Vagina (tissue), 2 donors: Measurements from ENCODE around the gene ARHGAP26. TPM values are rescaled to one million over a fixed set of nuclear protein-coding genes. Genes with fewer than 3 reads are reported as not detected.

Source experiments
- DNase-seq, 2 donors: peaks; one replicate each; pipeline ENCODE4 v3.0.0-alpha.2; 2017; ENCODE audit errors: extremely low spot score in 2 of 2
- H3K27ac ChIP-seq: fragments of 200-600 bp; sonication (generic); one replicate; pipeline ENCODE4 v1.5.1; 2019
- H3K27me3 ChIP-seq: fragments of 200-600 bp; sonication (generic); one replicate; pipeline ENCODE4 v1.5.1; 2019
- H3K36me3 ChIP-seq, 2 donors: fragments of 200-600 bp; sonication (generic); one replicate each; pipeline ENCODE4 v1.5.1; 2017 to 2019
- H3K4me1 ChIP-seq: fragments of 200-600 bp; sonication (generic); one replicate; pipeline ENCODE4 v1.5.1; 2019
- H3K4me3 ChIP-seq, 2 donors: fragments of 200-600 bp; sonication (generic); 1 replicate in 1 of 2; 2 replicates in 1 of 2; pipeline ENCODE4 v1.5.1; 2016 to 2019
- H3K9me3 ChIP-seq: fragments of 200-600 bp; sonication (generic); one replicate; pipeline ENCODE4 v1.5.1; 2019
- POLR2A ChIP-seq, 2 donors: fragments of 450-650 bp; IDR thresholded peaks; one replicate each; pipeline ENCODE4 v1.6.1; 2017; ENCODE audit warnings: antibody characterized with exemption in 2 of 2, mild to moderate bottlenecking in 2 of 2, moderate library complexity in 2 of 2
- POLR2AphosphoS5 ChIP-seq, 2 donors: sonication (generic); formaldehyde crosslinking; IDR thresholded peaks; one replicate each; pipeline ENCODE4 v1.9.0; 2017; ENCODE audit warnings: antibody characterized with exemption in 2 of 2, mild to moderate bottlenecking in 2 of 2, low read depth in 1 of 2; ENCODE audit not compliant: insufficient read depth in 1 of 2
- intact Hi-C: fragments of 100-400 bp; cut with DNase I; formaldehyde crosslinking; loops from one replicate; pipeline ENCODE4 v1.15.1; 2023
- total RNA-seq: library from RNA; depleted of rRNA; stranded (reverse); fragments of >200 nt; gene quantifications from one replicate; pipeline ENCODE4 v1.2.3, GENCODE V29; 2016
- TF ChIP-seq, protein P1 (sequence below), 3 experiments: fragments of 450-650 bp in 2 of 3; fragments of 200-600 bp in 1 of 3; sonication (generic) in 1 of 3; IDR thresholded peaks; one replicate each; pipeline ENCODE4 v1.5.1; 2017 to 2019; ENCODE audit warnings: antibody characterized with exemption in 3 of 3, mild to moderate bottlenecking in 2 of 3, moderate library complexity in 2 of 3

The ARHGAP26 gene
- total RNA-seq, 1 donor from 2014 or later = 42.5 TPM

GRCh38 chr5:142883025-142883424 lies 112.8 kb downstream of the ARHGAP26 start:
- Histone ChIP-seq H3K4me3 (no peak overlapping the region), H3K36me3 (no peaks in the 10 kb centered on the region), H3K27me3 (no peaks in the 10 kb centered on the region), H3K27ac (no peak overlapping the region), H3K9me3 (no peaks in the 10 kb centered on the region), H3K4me1 (peaks cover 7% of the 10 kb centered on the region)
- TF ChIP-seq, protein P1, sequence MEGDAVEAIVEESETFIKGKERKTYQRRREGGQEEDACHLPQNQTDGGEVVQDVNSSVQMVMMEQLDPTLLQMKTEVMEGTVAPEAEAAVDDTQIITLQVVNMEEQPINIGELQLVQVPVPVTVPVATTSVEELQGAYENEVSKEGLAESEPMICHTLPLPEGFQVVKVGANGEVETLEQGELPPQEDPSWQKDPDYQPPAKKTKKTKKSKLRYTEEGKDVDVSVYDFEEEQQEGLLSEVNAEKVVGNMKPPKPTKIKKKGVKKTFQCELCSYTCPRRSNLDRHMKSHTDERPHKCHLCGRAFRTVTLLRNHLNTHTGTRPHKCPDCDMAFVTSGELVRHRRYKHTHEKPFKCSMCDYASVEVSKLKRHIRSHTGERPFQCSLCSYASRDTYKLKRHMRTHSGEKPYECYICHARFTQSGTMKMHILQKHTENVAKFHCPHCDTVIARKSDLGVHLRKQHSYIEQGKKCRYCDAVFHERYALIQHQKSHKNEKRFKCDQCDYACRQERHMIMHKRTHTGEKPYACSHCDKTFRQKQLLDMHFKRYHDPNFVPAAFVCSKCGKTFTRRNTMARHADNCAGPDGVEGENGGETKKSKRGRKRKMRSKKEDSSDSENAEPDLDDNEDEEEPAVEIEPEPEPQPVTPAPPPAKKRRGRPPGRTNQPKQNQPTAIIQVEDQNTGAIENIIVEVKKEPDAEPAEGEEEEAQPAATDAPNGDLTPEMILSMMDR (IDR thresholded peaks at IDR 0.05) = no peak
- TF ChIP-seq POLR2A (IDR thresholded peaks at IDR 0.05) (no peak), POLR2AphosphoS5 (IDR thresholded peaks at IDR 0.05; ENCODE audit: insufficient read depth in 1 of 2, low read depth in 1 of 2) (no peak)
- intact Hi-C loops = no loop called here
- no peak for DNase-seq

- Histone ChIP-seq H3K9me3 (no peaks in the 10 kb centered on the region), H3K36me3 (no peaks in the 10 kb centered on the region), H3K27ac (no peak overlapping the region), H3K4me1 (peaks cover 7% of the 10 kb centered on the region), H3K4me3 (no peak overlapping the region), H3K27me3 (no peaks in the 10 kb centered on the region)
- TF ChIP-seq POLR2A (IDR thresholded peaks at IDR 0.05) = no peak
- TF ChIP-seq, protein P1 (IDR thresholded peaks at IDR 0.05) = no peak
- no peak for TF ChIP-seq POLR2AphosphoS5 (IDR thresholded peaks at IDR 0.05; ENCODE audit: insufficient read depth in 1 of 2, low read depth in 1 of 2)
- intact Hi-C loops = no loop called here
- DNase-seq = no peak
These were observed 113.3 kb downstream of the ARHGAP26 start for GRCh38 chr5:142883438-142883837.

- Histone ChIP-seq H3K36me3 (no peaks in the 10 kb centered on the region), H3K27ac (no peak overlapping the region), H3K9me3 (no peaks in the 10 kb centered on the region), H3K4me1 (peaks cover 7% of the 10 kb centered on the region), H3K27me3 (no peaks in the 10 kb centered on the region), H3K4me3 (no peak overlapping the region)
- no peak for DNase-seq
- intact Hi-C loops = no loop called here
- TF ChIP-seq, protein P1 (IDR thresholded peaks at IDR 0.05) = no peak
- TF ChIP-seq POLR2AphosphoS5 (IDR thresholded peaks at IDR 0.05; ENCODE audit: insufficient read depth in 1 of 2, low read depth in 1 of 2) = no peak
- TF ChIP-seq POLR2A (IDR thresholded peaks at IDR 0.05) = no peak
These were observed 113.9 kb downstream of the ARHGAP26 start for GRCh38 chr5:142884029-142884428.

DNA sequence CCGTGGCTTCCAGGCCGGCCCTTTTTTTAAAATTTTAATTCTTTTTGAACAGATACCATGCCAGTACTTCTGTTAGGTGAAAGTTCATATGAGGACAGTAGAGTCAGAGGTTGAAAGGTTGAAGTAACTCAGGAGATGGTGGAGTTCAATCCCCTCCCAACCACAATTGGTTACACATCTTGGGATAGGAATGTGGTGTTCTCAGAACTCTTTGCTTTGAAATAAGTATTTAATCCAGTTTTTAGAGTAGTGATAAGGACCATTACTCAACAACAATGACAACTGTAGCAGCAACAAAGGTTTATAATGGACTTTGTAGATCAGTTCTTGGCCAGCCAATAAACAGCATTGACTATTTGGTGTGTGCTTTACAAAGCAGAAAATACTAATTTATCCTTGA lies 116.0 kb downstream of the ARHGAP26 start:
- Histone ChIP-seq H3K27ac (no peak overlapping the region), H3K4me1 (no peaks in the 10 kb centered on the region), H3K4me3 (no peak overlapping the region), H3K9me3 (no peaks in the 10 kb centered on the region), H3K27me3 (no peaks in the 10 kb centered on the region), H3K36me3 (no peaks in the 10 kb centered on the region)
- intact Hi-C loops = no loop called here
- TF ChIP-seq, protein P1 (IDR thresholded peaks at IDR 0.05) = no peak
- no peak for TF ChIP-seq POLR2A (IDR thresholded peaks at IDR 0.05)
- no peak for TF ChIP-seq POLR2AphosphoS5 (IDR thresholded peaks at IDR 0.05; ENCODE audit: insufficient read depth in 1 of 2, low read depth in 1 of 2)
- DNase-seq = no peak

GRCh38 chr5:142886956-142887355 lies 116.8 kb downstream of the ARHGAP26 start:
- no peaks in the 10 kb centered on the region for H3K36me3 ChIP-seq
- intact Hi-C loops = no loop called here
- no peak overlapping the region for H3K4me3 ChIP-seq
- H3K9me3 ChIP-seq = no peaks in the 10 kb centered on the region
- TF ChIP-seq POLR2AphosphoS5 (IDR thresholded peaks at IDR 0.05; ENCODE audit: insufficient read depth in 1 of 2, low read depth in 1 of 2) (no peak), POLR2A (IDR thresholded peaks at IDR 0.05) (no peak)
- TF ChIP-seq, protein P1 (IDR thresholded peaks at IDR 0.05) = no peak
- H3K27me3 ChIP-seq = no peaks in the 10 kb centered on the region
- peak in 1 of 2 donors; percentile 20 for DNase-seq
- H3K27ac ChIP-seq = no peak overlapping the region
- no peaks in the 10 kb centered on the region for H3K4me1 ChIP-seq
